NCI-H226 (cell line): Measurements from ENCODE around the gene IFNL1.
A peak's percentile ranks its signal among the peaks of the same experiment; 100 is the strongest.
"Not testable (repeated sequence)": the region's sequence is repeated elsewhere in the genome, so short reads cannot be mapped to it uniquely, and the experiment has no call there.

Experiments
- DNase-seq: peaks from one replicate; pipeline ENCODE4 v3.0.0-alpha.2; 2015

Gene IFNL1

GRCh38 chr19:39332738-39333137 is 36.5 kb downstream of the IFNL1 start:
- DNase-seq = not testable (repeated sequence)

DNA sequence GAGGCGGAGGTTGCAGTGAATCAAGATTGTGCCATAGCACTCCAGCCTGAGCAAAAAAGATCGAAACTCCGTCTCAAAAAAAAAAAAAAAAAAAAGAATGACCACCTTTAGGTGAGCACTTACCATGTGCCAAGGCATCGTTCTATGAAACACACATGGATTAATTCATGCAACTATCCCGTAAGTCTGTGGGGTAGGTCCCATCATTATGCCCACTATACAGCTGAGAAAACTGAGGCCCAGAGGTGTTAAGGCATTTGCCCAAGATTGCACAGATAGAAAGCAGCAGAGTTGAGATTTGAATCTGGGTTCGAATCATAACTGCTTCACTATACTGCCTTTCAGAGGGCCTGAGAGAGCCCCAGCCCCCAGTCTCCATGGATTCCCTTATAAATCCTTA is 37.3 kb downstream of the IFNL1 start:
- no peak for DNase-seq

DNA sequence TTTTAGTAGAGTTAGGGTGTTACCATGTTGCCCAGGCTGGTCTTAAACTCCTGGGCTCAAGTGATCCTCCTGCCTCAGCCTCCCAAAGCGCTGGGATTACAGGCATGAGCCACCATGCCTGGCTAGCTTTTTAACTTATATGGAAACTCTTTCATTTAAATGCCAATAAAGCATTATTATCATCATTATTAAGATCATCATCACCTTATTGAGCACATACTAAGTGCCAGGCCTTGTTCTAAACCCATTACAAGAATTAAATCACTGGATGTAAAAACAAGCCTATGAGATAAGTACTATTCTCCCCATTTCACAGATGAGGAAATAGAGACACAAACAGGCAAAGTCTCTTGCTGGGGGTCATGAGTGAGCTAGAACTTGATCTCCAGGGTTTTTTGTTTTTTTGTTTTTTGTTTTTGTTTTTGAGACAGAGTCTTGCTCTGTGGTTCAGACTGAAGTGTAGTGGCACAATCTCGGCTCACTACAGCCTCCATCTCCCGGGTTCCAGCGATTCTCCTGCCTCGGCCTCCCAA is 38.3 kb downstream of the IFNL1 start:
- no peak for DNase-seq

GRCh38 chr19:39335168-39335548 is 39.0 kb downstream of the IFNL1 start:
- no peak for DNase-seq

DNA sequence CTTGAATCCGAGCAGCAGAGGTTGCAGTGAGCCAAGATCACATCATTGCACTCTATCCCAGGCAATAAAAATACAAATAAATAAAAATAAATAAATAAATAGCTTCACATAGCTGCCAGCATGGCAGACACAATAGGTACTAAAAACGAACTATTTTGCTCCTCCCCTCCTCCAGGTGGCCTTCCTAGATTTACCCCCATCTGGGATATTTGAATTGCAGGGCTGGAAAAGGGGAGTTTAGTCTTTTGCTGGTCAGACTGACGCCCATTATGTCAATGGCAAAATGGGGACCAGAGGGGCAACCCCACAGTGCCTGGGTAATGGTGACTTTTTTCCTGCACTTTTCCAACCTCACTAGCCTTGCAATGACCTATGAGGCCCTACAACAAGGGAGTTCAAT is 40.3 kb downstream of the IFNL1 start:
- no peak for DNase-seq

- no peak for DNase-seq
Observed at GRCh38 chr19:39339674-39340073, 43.5 kb downstream of the IFNL1 start.

- DNase-seq = not testable (repeated sequence)
Observed at GRCh38 chr19:39340156-39340555, 43.9 kb downstream of the IFNL1 start.

GRCh38 chr19:39341129-39341718 is 45.0 kb downstream of the IFNL1 start:
- DNase-seq = peak; percentile 23

GRCh38 chr19:39341719-39342604 is 45.8 kb downstream of the IFNL1 start, which contains the start of gene SAMD4B:
Gene SAMD4B, plus strand, starts transcription at chr19:39342421. Its CDS starts 14,473 bp downstream, at chr19:39356894.
- DNase-seq = peak; percentile 93

- no peak for DNase-seq
Observed at GRCh38 chr19:39342647-39343305, 46.6 kb downstream of the IFNL1 start.

GRCh38 chr19:39345956-39346355 is 49.7 kb downstream of the IFNL1 start:
- DNase-seq = no peak

- DNase-seq = no peak
Observed at GRCh38 chr19:39347332-39348164, 51.3 kb downstream of the IFNL1 start.
